SK-N-SH (cell line): ENCODE data around the gene PRIM2.
"Not testable (repeated sequence)": the region's sequence is repeated elsewhere in the genome, so short reads cannot be mapped to it uniquely, and the experiment has no call there.

Experiments used
- CTCF ChIP-seq: fragments of 200-600 bp; sonication (generic); IDR thresholded peaks from 2 replicates; pipeline ENCODE4 v1.6.1; 2017; ENCODE audit warnings: antibody characterized with exemption, mild to moderate bottlenecking, moderate library complexity
- MAX ChIP-seq: IDR thresholded peaks from 2 replicates; pipeline ENCODE4 v1.4.0; 2012; ENCODE audit warnings: low read depth
- NFIC ChIP-seq: IDR thresholded peaks from 2 replicates; pipeline ENCODE4 v1.4.0; 2012; ENCODE audit warnings: borderline replicate concordance

GRCh38 chr6:57577023-57577422, 259.6 kb downstream of the PRIM2 start:
- TF ChIP-seq NFIC, MAX, CTCF: not testable (repeated sequence)
